Hepatocyte (in vitro differentiated cells): ENCODE data around the gene MTMR12.
"Not testable (repeated sequence)": the region's sequence is repeated elsewhere in the genome, so short reads cannot be mapped to it uniquely, and the experiment has no call there.

ENCODE experiments used
- CTCF ChIP-seq: fragments of 200-600 bp; sonication (generic); IDR thresholded peaks from 2 replicates; pipeline ENCODE4 v1.5.1; 2016; ENCODE audit warnings: antibody characterized with exemption, mild to moderate bottlenecking; ENCODE audit not compliant: poor library complexity
- EZH2 ChIP-seq: fragments of 200-600 bp; sonication (generic); IDR thresholded peaks from 2 replicates; pipeline ENCODE4 v1.6.1; 2016; ENCODE audit warnings: antibody characterized with exemption, mild to moderate bottlenecking, borderline replicate concordance
- EZH2phosphoT487 ChIP-seq: fragments of 200-600 bp; sonication (generic); IDR thresholded peaks from one replicate; pipeline ENCODE4 v1.6.1; 2018; ENCODE audit warnings: antibody characterized with exemption, mild to moderate bottlenecking, low read depth, moderate library complexity; ENCODE audit not compliant: unreplicated experiment, severe bottlenecking

- TF ChIP-seq CTCF, EZH2phosphoT487, EZH2: not testable (repeated sequence)
These were observed 16.6 kb downstream of the MTMR12 start for GRCh38 chr5:32295966-32296772.
